OCI-LY7 (cell line): ENCODE results near the gene KRTAP5-7.

Experiments used
- CTCF ChIP-seq: fragments of 200-600 bp; sonication (generic); conservative IDR thresholded peaks from 2 replicates; pipeline ENCODE4 v1.5.1; 2014; ENCODE audit warnings: mild to moderate bottlenecking, antibody characterized with exemption, low read length, moderate library complexity, mixed read lengths
- EZH2phosphoT487 ChIP-seq: fragments of 200-600 bp; sonication (generic); IDR thresholded peaks from 2 replicates; pipeline ENCODE4 v1.6.1; 2018; ENCODE audit warnings: low read depth, borderline replicate concordance, mild to moderate bottlenecking, mixed run types, antibody characterized with exemption, low read length, moderate library complexity, mixed read lengths

- no peak for TF ChIP-seq CTCF
- no peak for TF ChIP-seq EZH2phosphoT487
Measured at GRCh38 chr11:71566081-71566620, 39.1 kb downstream of the KRTAP5-7 start.
